GM19023 (cell line): ENCODE measurements around the gene MPIG6B.

Source experiments
- ATAC-seq: cut with Tn5 transposase; IDR thresholded peaks from one replicate; pipeline ENCODE4 v1.9.1; 2021; ENCODE audit warnings: mild to moderate bottlenecking, moderate library complexity; ENCODE audit not compliant: unreplicated experiment

The MPIG6B gene

DNA sequence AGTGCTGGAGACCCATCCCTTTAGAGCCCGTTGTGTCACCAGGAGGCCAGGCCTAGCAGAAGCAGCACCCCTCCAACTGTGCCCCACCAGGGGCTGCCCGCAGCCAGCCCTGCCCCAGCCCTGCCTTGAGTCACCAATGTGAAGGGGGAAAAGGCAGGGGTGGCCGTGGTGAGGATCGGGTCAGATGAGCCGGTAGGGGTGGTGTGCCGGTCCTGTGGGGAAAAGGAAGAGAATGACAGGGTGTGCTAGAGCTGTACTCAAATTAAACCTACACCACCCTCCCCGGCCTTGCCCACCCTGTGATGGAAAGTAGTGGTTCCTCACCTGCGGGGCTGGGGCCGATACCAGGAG, 42.4 kb downstream of the MPIG6B start:
- ATAC-seq = no peak

DNA sequence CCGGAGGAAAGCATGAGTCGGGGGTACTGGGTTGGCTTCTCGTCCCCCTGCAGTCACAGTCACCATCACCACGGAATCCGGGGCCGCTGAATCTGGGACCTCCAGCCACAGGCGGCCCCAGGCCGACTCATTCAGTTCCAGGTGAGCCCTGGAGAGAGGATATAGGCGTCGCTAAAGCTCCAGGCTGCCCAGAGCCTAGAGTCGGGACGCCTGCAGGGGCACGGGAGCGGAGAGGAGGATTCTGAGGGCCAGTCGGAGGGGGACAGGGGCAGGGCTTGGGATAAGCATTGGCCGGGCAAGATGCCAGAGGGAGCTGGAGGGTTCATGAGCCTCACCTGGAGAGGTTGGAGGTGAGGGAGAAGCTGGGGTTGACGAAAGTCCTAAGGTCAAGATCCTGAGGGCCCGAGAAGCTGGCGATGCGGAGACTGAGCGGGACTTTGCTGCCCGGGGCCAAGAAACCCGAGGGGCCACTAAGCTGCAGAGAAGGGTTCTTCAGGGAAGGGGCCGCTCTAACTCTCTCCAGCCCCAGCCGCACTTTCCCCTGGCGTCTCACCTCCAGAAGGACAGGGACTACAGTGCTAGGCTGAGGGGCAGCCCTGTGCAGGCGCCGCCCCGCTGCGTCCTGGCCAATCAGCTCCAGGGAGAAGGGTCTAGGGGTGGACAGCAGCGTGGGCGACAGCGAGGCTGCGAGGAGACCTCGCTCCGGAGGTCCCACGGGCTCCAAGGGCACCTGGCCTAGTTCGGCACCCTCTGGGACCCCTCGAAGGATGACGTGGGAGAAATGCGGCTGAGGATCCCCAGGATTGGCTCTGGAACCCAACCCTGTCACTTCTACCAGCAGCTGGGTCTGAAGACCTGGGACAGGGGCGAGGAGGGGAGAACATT, 43.0 kb downstream of the MPIG6B start:
- ATAC-seq = no peak

DNA sequence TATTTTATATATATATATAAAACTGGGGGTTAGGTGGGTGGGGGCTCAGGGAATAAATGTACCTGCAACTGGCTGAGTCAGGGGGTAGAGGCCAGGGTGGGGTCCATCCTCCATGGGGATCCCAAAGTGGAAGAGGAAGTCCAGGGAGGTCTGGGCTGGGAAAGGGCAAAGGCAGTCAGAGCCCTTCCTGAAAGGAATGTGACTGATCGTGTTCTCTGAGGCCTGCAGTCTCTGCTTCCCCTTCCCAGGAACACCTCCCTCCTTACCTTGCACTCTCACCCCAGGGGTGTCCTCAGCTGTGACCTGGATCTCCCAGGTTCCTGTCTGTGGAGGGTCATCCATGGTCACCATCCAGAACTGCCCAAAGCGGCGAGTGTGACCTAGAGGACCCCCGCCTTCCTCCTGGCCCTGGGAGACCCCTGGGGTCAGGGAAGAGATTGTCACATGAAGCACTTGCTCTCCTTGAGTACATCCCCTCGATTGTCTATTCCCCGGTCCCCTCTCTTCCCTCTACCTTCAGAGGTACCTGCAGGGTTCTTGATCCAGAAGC, 44.0 kb downstream of the MPIG6B start:
- no peak for ATAC-seq

DNA sequence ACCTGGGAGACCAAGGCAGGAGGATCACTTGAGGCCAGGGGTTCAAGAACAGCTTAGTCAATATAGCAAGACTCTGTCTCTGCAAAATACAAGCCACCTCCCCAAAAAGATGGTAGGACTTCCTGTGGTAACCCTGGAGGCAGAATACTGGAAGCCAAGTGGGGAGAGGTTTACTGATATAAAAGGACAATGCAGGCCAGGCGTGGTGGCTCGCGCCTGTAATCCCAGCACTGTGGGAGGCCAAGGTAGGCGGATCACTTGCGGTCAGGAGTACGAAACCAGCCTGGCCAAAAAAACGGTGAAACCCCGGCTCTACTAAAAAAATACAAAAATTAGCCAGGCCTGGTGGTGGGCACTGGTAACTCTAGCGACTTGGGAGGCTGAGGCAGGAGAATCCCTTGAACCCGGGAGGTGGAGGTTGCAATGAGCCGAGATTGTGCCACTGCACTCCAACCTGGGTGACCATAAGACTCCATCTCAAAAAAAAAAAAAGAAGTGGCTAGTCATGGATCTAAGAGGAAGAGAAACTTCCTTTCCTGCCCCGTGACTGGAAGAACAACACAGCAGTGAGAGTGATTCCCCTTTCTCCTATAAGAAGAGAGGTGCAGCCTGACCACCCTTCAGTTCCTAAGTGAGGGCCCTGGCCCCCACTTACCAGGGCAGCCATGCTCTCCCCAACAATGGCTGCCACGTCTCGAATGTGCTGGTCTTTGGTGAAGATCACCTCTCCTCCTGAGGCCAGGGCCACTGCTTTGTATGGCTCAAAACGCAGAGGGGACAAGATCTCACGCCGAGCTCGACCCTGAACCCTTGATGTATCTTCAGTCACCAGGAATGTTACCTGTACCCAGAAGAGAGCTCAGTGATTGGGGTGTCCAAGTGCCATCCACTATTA, 45.4 kb downstream of the MPIG6B start:
- no peak for ATAC-seq

DNA sequence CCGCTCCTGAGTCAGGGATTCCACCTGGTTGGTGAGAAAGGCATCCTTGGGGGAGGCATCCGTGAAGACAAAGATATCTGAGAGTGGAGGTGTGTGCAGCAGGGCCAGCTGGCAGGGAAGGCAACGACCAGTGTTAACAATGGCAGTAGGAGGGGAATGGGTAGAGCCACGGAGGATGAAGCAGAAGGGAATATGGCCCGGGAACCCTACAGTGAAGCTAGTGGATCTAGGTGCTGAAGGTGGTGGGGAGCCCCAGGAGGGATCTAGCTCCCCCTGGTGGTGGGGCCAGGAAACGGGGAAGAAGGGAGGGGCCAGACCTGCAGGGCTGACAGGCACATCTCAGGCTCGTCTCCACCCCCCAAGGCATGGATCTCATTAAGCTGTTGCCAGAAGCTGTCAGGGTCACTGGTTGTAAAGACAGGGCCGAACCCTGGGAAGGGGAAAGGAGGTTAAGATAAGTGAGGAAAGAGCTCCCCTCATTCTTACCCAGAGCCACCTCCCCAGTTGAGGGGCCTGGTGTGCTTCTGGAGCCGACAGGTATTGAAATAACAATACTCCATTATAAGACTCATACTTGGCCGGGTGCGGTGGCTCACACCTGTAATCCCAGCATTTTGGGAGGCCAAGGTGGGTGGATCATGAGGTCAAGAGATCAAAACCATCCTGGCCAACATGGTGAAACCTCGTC, 46.7 kb downstream of the MPIG6B start:
- no peak for ATAC-seq

DNA sequence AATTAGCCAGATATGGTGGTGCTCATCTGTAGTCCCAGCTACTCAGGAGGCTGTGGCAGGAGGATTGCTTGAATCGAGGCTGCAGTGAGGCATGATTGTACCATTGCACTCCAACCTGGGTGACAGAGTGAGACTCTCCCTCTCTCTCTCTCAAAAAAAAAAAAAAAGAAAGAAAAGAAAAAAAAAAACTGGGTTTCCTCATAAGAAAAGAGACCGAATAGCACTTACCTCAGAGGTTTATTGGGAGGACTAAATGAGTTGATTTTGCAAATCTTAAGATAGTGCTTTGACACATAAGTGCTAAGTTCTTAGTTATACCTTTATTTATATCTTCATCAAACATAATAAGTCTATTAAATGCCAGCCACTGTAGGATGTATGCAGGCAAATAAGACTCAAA, 47.7 kb downstream of the MPIG6B start:
- no peak for ATAC-seq

DNA sequence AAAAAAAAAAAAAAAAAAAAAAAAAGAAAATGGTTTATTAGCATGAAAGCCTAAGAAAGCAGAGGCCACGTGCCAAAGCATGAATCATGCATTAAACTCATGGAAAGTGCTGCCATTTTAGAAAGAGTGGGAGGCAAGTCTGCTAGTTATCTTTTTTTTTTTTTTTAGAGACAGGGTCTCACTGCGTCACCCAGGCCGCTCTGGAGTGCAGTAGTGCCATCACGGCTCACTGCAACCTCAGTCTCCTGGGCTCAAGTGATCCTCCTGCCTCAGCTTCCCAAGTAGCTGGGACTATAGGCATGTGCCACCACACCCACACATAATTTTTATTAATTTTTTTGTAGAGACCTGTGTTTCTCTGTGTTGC, 48.8 kb downstream of the MPIG6B start:
- ATAC-seq = no peak

DNA sequence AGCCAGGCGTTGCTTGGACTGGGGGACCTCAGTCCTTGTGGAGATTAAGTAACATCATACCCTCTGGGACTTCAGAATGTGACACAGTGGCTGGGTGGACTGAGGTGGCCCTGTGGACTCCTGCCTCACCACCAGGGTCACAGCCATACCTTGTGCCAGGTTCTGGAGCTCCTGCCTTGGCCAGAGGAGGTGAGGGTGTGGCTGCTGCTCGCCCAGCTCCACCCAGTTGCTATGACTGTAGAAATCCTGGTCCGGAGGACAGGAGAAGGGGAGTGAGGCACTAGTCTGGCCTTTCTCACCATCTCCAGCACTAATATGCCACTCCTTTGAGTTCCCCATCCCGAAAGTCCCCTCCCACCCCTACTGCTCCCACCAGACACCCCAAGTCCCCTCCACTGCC, 52.0 kb downstream of the MPIG6B start:
- ATAC-seq = no peak

DNA sequence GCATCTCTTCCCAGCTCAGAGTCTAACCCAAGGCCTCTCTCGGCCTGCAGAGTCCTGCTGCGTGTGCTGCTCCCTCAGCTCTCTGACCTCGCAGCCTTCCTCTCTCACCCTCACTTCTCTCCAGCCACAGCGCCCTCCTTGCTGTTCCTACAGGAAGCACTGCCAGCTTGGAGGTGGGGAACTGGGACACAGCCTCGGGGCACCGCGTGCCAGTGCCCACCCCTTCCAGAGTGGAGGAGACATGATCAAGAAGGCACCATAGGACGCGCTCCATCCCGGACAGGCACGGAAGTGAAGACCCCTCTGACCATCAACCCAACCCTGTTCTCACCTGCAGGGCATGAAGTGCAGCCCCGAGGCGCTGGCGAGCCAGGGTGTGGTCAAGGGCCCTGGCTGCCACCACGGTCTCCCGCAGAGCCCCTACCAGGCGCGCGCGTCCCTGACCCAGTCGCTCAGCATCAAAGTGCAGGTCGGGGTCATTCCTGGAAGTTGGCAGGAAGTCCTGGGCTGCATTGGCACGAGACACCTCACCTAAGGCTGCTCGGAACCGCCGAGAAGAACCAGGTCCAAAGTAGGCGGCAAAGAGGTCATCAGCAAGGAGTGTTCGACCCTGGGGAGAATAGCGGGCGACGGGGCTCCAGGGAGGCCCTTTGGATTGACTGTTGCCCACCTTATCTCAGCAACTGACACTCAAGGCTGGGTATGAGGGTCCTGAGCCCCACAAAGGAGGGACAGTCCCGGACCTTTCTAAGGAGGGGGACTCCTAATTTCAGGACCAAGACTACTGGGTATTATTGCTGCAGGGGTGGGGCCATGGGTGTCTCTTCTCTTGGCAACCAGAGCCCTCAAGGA, 52.7 kb downstream of the MPIG6B start:
- no peak for ATAC-seq
